Measurements from ENCODE around the gene CPSF3.

The CPSF3 gene

DNA sequence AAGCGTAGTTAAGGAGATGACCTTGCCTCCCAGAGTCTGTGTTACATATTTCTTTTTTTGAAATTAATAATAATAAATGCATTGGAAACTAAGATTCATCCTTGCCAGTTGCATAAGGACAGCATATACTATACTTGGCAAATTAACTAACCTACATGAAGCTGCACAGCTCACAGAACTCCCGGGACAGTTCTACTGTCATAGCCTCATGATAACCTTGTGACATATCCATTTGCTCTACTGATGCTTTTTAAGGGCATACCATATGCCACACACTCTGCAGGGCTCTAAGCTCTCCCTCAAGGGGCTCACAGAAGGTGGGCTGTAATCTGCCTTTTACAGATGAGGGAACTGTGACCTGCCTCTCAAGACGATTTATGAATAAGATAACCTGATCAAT lies 3.9 kb upstream of the CPSF3 start:
- DNase-seq (ENCODE audit: low read depth), result no peak

- no peak for DNase-seq (ENCODE audit: low read depth)
Observed at GRCh38 chr2:9420495-9420894, 3.0 kb upstream of the CPSF3 start.

- DNase-seq (ENCODE audit: low read depth), result peak; percentile 15
Observed at GRCh38 chr2:9422321-9423099, 944 bp upstream of the CPSF3 start.

GRCh38 chr2:9423922-9424272 lies 443 bp downstream of the CPSF3 start:
- DNase-seq (ENCODE audit: low read depth), result no peak

GRCh38 chr2:9424447-9425164 lies 1.2 kb downstream of the CPSF3 start:
- no peak for DNase-seq (ENCODE audit: low read depth)

DNA sequence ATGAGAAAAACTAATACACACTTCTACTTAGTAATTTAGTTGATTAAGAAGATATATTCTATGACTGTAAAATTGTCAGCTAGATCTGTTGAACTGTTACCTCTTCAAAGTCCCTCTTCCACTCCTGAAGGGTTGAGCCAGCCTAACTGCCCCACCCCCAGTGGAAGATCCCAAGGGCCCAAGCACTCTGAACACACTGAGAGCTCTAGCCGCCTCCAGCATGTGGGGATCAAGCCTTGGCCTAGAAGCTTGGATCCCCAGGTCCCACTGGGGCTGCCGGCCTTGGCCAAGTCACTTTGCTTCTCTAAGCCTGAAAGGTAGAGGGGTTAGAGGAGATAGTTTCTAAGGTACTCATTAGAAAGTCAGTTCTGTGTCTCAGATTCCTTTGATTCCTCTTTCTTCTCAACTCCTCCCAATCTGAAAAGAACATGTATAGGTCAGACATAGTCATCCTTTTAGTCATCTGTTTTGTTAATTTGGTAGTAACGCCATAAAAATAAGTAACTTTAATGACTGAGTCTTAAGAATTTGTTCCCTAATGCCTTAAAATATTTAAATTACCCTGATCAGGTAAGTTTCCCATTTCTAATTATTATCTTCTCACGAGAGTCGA lies 5.6 kb downstream of the CPSF3 start:
- DNase-seq (ENCODE audit: low read depth), result no peak

GRCh38 chr2:9430316-9431293 lies 7.2 kb downstream of the CPSF3 start:
- DNase-seq (ENCODE audit: low read depth), result no peak

GRCh38 chr2:9434489-9434888 lies 11.0 kb downstream of the CPSF3 start:
- DNase-seq (ENCODE audit: low read depth), result no peak

GRCh38 chr2:9439536-9439935 lies 16.1 kb downstream of the CPSF3 start:
- DNase-seq (ENCODE audit: low read depth), result no peak

- no peak for DNase-seq (ENCODE audit: low read depth)
Observed at GRCh38 chr2:9440058-9440727, 16.7 kb downstream of the CPSF3 start.

- DNase-seq (ENCODE audit: low read depth), result no peak
Observed at GRCh38 chr2:9441556-9441955, 18.1 kb downstream of the CPSF3 start.

DNA sequence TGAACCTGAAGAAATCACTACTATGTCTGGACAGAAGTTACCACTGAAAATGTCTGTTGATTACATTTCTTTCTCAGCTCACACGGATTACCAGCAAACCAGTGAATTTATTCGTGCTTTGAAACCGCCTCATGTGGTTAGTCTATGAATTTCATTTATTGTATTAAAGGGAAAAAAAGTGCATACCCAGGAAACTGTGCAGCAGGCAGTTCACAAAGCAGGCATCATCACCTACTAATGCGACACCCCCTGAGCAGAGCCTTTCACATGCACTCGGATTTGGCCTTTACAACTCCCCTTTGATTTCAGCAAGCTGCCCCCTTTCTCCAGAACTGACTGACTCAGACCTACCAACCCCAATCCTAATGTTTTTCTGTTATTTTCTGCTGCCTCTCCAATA lies 20.1 kb downstream of the CPSF3 start:
- DNase-seq (ENCODE audit: low read depth), result no peak

DNA sequence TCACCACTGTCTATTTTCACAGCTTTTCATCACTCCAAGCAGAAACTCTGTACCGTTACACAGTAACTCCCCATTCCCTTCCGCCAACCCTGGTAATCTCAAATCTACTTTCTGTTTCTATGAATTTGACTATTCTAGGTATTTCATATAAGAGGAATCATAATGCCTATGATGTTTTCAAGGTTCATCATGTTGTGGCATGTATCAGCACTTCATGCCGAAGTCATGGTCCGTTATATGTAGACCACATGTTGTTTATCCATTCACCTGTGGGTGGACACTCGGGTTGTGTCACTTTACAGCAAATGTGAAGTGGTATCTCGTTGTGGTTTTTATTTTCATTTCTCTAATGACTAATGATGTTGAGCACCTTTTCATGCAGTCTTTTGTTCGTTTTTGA lies 21.6 kb downstream of the CPSF3 start:
- no peak for DNase-seq (ENCODE audit: low read depth)

DNA sequence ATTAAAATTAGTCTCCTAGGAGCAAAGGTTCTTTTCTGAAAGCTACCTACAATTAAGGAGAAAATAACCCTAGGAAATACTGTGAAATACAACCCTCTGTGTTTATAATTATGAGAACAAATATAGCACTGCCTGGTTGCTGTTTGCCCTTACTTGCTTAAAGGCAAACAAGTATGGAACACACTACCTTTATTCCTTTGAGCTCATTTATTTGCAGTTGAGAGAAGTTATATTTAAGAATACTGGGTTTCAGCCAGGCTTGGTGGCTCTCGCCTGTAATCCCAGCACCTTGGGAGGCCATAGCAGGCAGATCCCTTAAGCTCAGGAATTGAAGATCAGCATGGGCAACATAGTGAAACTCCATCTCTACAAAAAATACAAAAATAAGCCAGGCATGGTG lies 27.8 kb downstream of the CPSF3 start:
- DNase-seq (ENCODE audit: low read depth), result no peak

DNA sequence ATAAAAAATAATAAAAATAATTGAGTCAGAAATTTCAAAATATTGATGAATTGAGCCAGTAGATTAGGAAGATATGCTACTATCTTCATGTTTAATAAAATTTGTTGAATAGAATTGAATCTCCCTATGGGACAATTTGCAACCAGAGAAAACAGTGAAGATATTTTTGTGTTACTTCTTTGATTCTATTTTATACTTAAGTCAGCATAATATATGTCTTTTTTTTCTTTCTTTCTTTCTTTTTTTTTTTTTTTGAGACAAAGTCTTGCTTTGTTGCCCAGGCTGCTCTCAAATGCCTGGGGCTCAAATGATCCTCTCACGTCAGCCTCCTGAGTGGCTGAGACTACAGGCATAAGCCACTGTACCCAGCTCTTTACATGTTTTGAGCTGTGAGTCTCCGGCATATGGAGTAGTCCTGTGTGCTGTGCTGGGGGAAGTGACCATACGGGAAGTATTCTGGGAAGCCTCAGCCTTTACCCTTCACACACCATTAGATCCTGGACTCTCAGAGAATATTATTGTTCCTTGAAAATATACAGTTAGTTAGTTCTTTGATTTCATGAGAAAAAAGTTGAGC lies 37.1 kb downstream of the CPSF3 start:
- DNase-seq (ENCODE audit: low read depth), result no peak

- no peak for DNase-seq (ENCODE audit: low read depth)
Observed at GRCh38 chr2:9461079-9461478, 37.6 kb downstream of the CPSF3 start.

GRCh38 chr2:9462313-9462712 lies 38.9 kb downstream of the CPSF3 start:
- DNase-seq (ENCODE audit: low read depth), result no peak

DNA sequence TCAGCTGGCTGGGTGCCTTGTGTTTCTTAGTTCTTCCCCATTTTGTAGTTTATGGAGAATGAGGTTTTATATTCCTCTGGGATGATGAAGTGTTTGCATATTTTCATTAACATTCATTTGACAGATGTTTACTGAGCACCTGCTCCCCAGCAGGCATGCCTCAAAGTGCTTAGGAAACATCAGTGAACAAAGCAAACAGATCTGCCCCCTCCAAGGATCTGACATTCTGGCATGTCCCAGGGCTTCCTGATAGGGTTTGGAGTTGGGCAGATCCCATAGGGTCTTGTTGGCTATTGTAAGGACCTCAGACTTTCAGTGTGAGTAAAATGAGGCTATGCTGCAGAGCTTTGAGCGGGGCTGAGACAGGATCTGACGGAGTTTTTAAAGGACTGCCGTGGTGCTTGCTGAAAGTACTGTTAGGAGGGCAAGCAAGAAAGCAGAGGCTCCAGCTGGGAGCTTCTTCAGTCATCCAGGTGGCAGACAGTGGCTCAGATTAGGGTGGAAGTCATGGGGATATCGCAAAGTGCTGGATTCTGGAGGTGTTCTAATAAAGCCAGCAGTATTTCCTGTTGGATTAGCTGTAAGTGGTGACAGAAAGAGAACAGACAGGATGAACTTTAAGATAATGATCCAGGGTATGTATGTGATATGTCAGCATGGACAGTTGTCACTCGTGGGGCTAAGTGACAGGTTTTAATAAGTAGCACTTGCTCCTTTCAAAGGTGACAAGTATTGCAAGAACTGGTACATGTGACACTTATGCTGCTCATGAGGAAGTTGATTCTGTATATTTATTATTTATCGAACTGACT lies 39.6 kb downstream of the CPSF3 start:
- no peak for DNase-seq (ENCODE audit: low read depth)

- DNase-seq (ENCODE audit: low read depth), result no peak
Observed at GRCh38 chr2:9463698-9464034, 40.2 kb downstream of the CPSF3 start.

DNA sequence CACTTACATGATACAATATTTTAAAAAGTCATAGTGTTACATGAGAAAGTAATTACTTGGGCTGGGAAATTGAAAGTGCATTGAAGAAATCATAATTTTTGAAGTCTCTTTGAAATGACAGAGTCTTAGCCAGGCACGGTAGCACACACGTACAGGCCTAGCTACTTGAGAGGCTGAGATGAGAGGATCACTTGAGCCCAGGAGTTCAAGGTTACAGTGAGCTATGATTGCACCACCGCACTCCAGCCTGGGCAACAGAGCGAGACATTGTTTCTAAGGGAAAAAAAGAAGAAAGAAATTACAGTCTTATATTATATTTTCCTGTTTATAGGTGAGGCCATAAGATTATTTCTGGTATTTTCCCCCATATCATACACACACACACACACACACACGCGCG lies 41.7 kb downstream of the CPSF3 start:
- DNase-seq (ENCODE audit: low read depth), result no peak
